ENCODE results near the gene PPP4R3A.

PPP4R3A gene

DNA sequence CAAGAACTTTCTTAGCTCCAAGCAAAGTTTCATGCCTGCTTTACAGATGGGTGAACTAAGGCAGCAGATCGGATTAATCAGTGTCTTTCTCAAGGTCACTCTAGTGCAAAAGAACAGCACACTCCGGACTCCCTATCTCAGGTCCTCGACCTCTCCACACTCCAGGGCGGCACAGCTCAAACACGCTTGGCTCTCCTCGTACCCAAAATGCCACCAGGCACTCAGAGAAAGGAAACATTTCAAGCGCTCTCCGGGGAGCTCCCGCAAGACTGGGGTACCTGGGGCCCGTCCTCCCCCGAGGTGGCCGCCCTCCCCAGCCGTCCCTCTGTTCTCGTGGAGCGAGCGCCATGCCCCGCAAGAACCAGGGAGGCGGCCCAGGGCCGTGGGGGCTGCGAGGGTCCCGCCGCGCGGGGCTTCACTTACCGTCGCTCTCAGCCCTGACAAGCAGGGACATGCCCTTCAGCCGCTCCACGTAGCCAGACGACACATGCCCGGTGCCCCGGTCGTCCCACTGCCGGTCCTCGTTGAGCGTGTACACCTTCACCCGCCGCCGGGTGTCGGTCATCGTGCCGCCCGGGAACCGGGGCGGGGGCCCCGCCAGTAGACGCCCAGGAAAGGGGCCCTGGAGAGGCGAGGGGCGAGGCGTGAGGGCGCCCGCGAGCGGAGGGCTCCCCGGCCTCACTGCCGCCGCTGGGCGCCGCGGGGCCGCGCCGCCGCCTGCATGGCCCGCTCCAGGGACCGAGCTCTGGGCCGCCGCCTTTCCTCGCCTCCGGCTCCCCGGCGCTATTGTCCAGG lies 830 bp downstream of the PPP4R3A start:
- peak; percentile 27 for DNase-seq (ENCODE audit: extremely low spot score)
- POLR2A ChIA-PET = interaction anchor here (0.6 to 2.4 kb wide), 10 partner anchors 8 to 900 kb away, joined by 3 to 13 read pairs (median 4); partner anchors contain the start of genes CPSF2 and NDUFB1
- CTCF ChIA-PET = interaction anchor here (0.5 kb wide), 1 partner anchor 11 kb away, joined by 5 read pairs; no protein-coding TSS in a partner anchor
- TF ChIP-seq BHLHE40 (IDR thresholded peaks at IDR 0.05; ENCODE audit: borderline replicate concordance) = no peak
- TF ChIP-seq L3MBTL2 (conservative IDR thresholded peaks at IDR 0.05) = no peak
- no peak for TF ChIP-seq SUZ12 (IDR thresholded peaks at IDR 0.05)
- TF ChIP-seq ARNT (IDR thresholded peaks at IDR 0.05) = no peak
- TF ChIP-seq TARDBP (IDR thresholded peaks at IDR 0.05) = no peak
- no peak for TF ChIP-seq ZNF384 (IDR thresholded peaks at IDR 0.05)
- no peak for TF ChIP-seq HDGF (IDR thresholded peaks at IDR 0.05; ENCODE audit: borderline replicate concordance)
- no peak; the same call in 1 of the 2 replicates for TF ChIP-seq LEF1 (IDR thresholded peaks at IDR 0.05; ENCODE audit: borderline replicate concordance)
- no peak for TF ChIP-seq NFRKB (IDR thresholded peaks at IDR 0.05)
- no peak for TF ChIP-seq SP1 (IDR thresholded peaks at IDR 0.05)

GRCh38 chr14:91508105-91508504 lies 2.0 kb downstream of the PPP4R3A start:
- POLR2A ChIA-PET = no interaction called here
- DNase-seq (ENCODE audit: extremely low spot score) = no peak
- CTCF ChIA-PET = no interaction called here
- no peak for TF ChIP-seq PKNOX1 (IDR thresholded peaks at IDR 0.05)
- TF ChIP-seq FOXK2 (IDR thresholded peaks at IDR 0.05) = no peak
- TF ChIP-seq SP1 (IDR thresholded peaks at IDR 0.05) = no peak
- TF ChIP-seq L3MBTL2 (conservative IDR thresholded peaks at IDR 0.05) = no peak
- TF ChIP-seq BHLHE40 (IDR thresholded peaks at IDR 0.05; ENCODE audit: borderline replicate concordance) = no peak
- TF ChIP-seq ZNF384 (IDR thresholded peaks at IDR 0.05) = no peak
- TF ChIP-seq CTBP1 (IDR thresholded peaks at IDR 0.05; ENCODE audit: borderline replicate concordance) = no peak
- TF ChIP-seq SUZ12 (IDR thresholded peaks at IDR 0.05) = no peak
- TF ChIP-seq FOXA1 (IDR thresholded peaks at IDR 0.05) = no peak
- TF ChIP-seq ARNT (IDR thresholded peaks at IDR 0.05) = no peak
- TF ChIP-seq LEF1 (IDR thresholded peaks at IDR 0.05; ENCODE audit: borderline replicate concordance) = no peak
- TF ChIP-seq HDGF (IDR thresholded peaks at IDR 0.05; ENCODE audit: borderline replicate concordance) = no peak
- no peak for TF ChIP-seq TARDBP (IDR thresholded peaks at IDR 0.05)
- no peak for TF ChIP-seq ELF4 (IDR thresholded peaks at IDR 0.05)
- TF ChIP-seq FOXM1 (IDR thresholded peaks at IDR 0.05; ENCODE audit: borderline replicate concordance) = no peak
- no peak for TF ChIP-seq NFRKB (IDR thresholded peaks at IDR 0.05)

DNA sequence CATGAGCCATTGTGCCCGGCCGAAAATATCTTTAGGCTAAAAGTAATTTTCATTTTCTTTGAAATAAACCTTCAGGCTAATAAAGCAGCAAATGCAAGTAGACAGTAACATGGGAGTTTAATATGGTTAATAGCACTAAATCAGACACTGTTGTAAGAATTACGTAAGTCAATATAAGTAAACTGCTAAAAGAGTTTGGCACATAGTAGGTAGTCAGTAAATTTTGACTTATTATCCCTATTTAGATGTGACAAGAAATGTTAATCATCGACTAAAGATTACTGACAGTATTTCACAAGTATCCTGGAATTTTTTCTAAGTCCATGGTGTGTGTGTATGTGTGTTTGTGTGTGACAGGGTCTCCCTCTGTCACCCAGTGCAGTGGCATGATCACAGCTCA lies 3.9 kb downstream of the PPP4R3A start:
- no peak for TF ChIP-seq CTBP1 (IDR thresholded peaks at IDR 0.05; ENCODE audit: borderline replicate concordance)
- no peak for TF ChIP-seq PKNOX1 (IDR thresholded peaks at IDR 0.05)
- TF ChIP-seq ZNF384 (IDR thresholded peaks at IDR 0.05) = no peak
- no peak for TF ChIP-seq TARDBP (IDR thresholded peaks at IDR 0.05)
- TF ChIP-seq HDGF (IDR thresholded peaks at IDR 0.05; ENCODE audit: borderline replicate concordance) = no peak
- no peak for TF ChIP-seq L3MBTL2 (conservative IDR thresholded peaks at IDR 0.05)
- no peak for TF ChIP-seq ARNT (IDR thresholded peaks at IDR 0.05)
- no peak for TF ChIP-seq SP1 (IDR thresholded peaks at IDR 0.05)
- TF ChIP-seq NFRKB (IDR thresholded peaks at IDR 0.05) = no peak
- no peak for TF ChIP-seq SUZ12 (IDR thresholded peaks at IDR 0.05)
- no peak for TF ChIP-seq FOXM1 (IDR thresholded peaks at IDR 0.05; ENCODE audit: borderline replicate concordance)
- TF ChIP-seq LEF1 (IDR thresholded peaks at IDR 0.05; ENCODE audit: borderline replicate concordance) = no peak
- no peak for TF ChIP-seq FOXA1 (IDR thresholded peaks at IDR 0.05)
- TF ChIP-seq FOXK2 (IDR thresholded peaks at IDR 0.05) = no peak
- TF ChIP-seq BHLHE40 (IDR thresholded peaks at IDR 0.05; ENCODE audit: borderline replicate concordance) = no peak
- TF ChIP-seq ELF4 (IDR thresholded peaks at IDR 0.05) = no peak
- ChIA-PET CTCF (no interaction called here), POLR2A (no interaction called here)
- DNase-seq (ENCODE audit: extremely low spot score) = no peak

DNA sequence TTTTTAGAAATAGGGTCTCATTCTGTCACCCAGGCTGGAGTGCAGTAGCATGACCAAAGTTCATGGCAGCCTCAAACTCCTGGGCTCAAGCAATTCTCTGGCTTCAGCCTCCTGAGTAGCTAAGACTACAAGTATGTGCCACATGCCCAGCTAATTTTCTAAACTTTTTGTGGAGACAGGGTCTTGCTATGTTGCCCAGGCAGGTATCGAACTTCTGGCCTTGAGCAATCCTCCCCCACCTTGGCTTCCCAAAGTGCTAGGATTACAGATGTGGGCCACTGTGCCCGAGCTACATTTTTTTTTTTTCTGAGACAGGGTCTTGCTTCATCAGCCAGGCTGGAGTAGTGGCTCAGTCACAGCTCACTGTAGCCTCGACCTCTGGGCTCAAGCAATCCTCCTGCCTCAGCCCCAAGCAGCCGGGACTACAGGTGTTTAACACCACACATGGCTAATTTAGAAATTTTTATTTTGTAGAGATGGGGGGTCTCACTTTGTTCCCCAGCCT lies 7.1 kb downstream of the PPP4R3A start:
- CTCF ChIA-PET = no interaction called here
- DNase-seq (ENCODE audit: extremely low spot score) = no peak
- TF ChIP-seq HDGF (IDR thresholded peaks at IDR 0.05; ENCODE audit: borderline replicate concordance) = no peak
- TF ChIP-seq LEF1 (IDR thresholded peaks at IDR 0.05; ENCODE audit: borderline replicate concordance) = no peak
- TF ChIP-seq FOXK2 (IDR thresholded peaks at IDR 0.05) = no peak
- no peak for TF ChIP-seq FOXM1 (IDR thresholded peaks at IDR 0.05; ENCODE audit: borderline replicate concordance)
- no peak for TF ChIP-seq TARDBP (IDR thresholded peaks at IDR 0.05)
- TF ChIP-seq ARNT (IDR thresholded peaks at IDR 0.05) = no peak
- no peak for TF ChIP-seq NFRKB (IDR thresholded peaks at IDR 0.05)
- no peak for TF ChIP-seq ZNF384 (IDR thresholded peaks at IDR 0.05)
- TF ChIP-seq PKNOX1 (IDR thresholded peaks at IDR 0.05) = no peak
- TF ChIP-seq SP1 (IDR thresholded peaks at IDR 0.05) = no peak
- TF ChIP-seq BHLHE40 (IDR thresholded peaks at IDR 0.05; ENCODE audit: borderline replicate concordance) = no peak
- TF ChIP-seq FOXA1 (IDR thresholded peaks at IDR 0.05) = no peak
- TF ChIP-seq ELF4 (IDR thresholded peaks at IDR 0.05) = no peak
- TF ChIP-seq SUZ12 (IDR thresholded peaks at IDR 0.05) = no peak
- POLR2A ChIA-PET = interaction anchor here (0.6 kb wide), 1 partner anchor 82 kb away, joined by 3 read pairs; no protein-coding TSS in a partner anchor
